IMR-90 (cell line): ENCODE measurements around the gene SASH1. TPM values are rescaled to one million over a fixed set of nuclear protein-coding genes. Genes with fewer than 3 reads are reported as not detected.
A peak's percentile ranks its signal among the peaks of the same experiment; 100 is the strongest.

Experiments
- ATAC-seq: fragments of 200-7000 bp; cut with Tn5 transposase; 2 replicates; pipeline ENCODE4 v1.9.1; 2020; ENCODE audit warnings: low read depth, mild to moderate bottlenecking, moderate library complexity
- BruUV-seq: library from RNA; stranded (reverse); fragments of 400-500 nt; replicated peaks from 2 replicates; lab custom pipeline; 2021; lab: Mats Ljungman, UMichigan
- CTCF ChIA-PET: fragments of 300-600 bp; formaldehyde crosslinking; extraction: SDS; loops from one replicate; lab custom pipeline; 2021; ENCODE audit warnings: antibody characterized with exemption; lab: Yijun Ruan, JAX
- POLR2A ChIA-PET: fragments of 300-600 bp; sonication (Branson Sonifier 250); formaldehyde crosslinking; loops from one replicate; lab custom pipeline; 2022; ENCODE audit warnings: antibody characterized with exemption; ENCODE audit not compliant: unreplicated experiment; lab: Charles Lee
- DNase-seq: peaks from one replicate; pipeline ENCODE4 v3.0.0; 2013
- H2AFZ ChIP-seq: replicated peaks from 2 replicates; pipeline ENCODE3; 2013; ENCODE audit warnings: low read length, mild to moderate bottlenecking; ENCODE audit not compliant: poor library complexity
- H2AK5ac ChIP-seq: 2 replicates; pipeline ENCODE4 v1.6.1; 2013; ENCODE audit warnings: low read depth, low read length, inconsistent platforms
- H2AK9ac ChIP-seq: replicated peaks from 2 replicates; pipeline ENCODE3; 2013; ENCODE audit warnings: mild to moderate bottlenecking, low read depth, low read length, moderate library complexity; ENCODE audit not compliant: poor library complexity
- H2BK120ac ChIP-seq: 2 replicates; pipeline ENCODE4 v1.6.1; 2013; ENCODE audit warnings: low read depth, low read length, inconsistent platforms
- H2BK15ac ChIP-seq: 3 replicates; pipeline ENCODE4 v1.6.1; 2013; ENCODE audit warnings: low read depth, low read length, inconsistent platforms
- H2BK20ac ChIP-seq: 2 replicates; pipeline ENCODE4 v1.6.1; 2013; ENCODE audit warnings: low read depth, mild to moderate bottlenecking, inconsistent platforms, low read length, moderate library complexity
- H2BK5ac ChIP-seq: 2 replicates; pipeline ENCODE4 v1.6.1; 2013; ENCODE audit warnings: mild to moderate bottlenecking, low read depth, low read length, inconsistent platforms; ENCODE audit not compliant: poor library complexity, severe bottlenecking
- H3K14ac ChIP-seq: replicated peaks from 2 replicates; pipeline ENCODE4 v1.6.1; 2013; ENCODE audit warnings: low read depth, low read length, inconsistent platforms
- H3K18ac ChIP-seq: 2 replicates; pipeline ENCODE4 v1.6.1; 2013; ENCODE audit warnings: low read depth, low read length, control low read depth
- H3K23ac ChIP-seq: 2 replicates; pipeline ENCODE4 v1.6.1; 2013; ENCODE audit warnings: low read depth, low read length, inconsistent platforms
- H3K27ac ChIP-seq: 2 replicates; pipeline ENCODE4 v1.5.1; 2013; ENCODE audit warnings: mild to moderate bottlenecking, control low read depth, low read length; ENCODE audit not compliant: insufficient read depth
- H3K27me3 ChIP-seq: 2 replicates; pipeline ENCODE4 v1.6.1; 2013; ENCODE audit warnings: low read length; ENCODE audit not compliant: control insufficient read depth, insufficient read depth
- H3K36me3 ChIP-seq: 2 replicates; pipeline ENCODE4 v1.6.1; 2013; ENCODE audit warnings: low read length, mixed read lengths; ENCODE audit not compliant: control insufficient read depth, insufficient read depth
- H3K4ac ChIP-seq: 2 replicates; pipeline ENCODE4 v1.6.1; 2013; ENCODE audit warnings: low read depth, low read length, inconsistent platforms
- H3K4me1 ChIP-seq: 2 replicates; pipeline ENCODE4 v1.6.1; 2013; ENCODE audit warnings: low read length, mixed read lengths; ENCODE audit not compliant: control insufficient read depth, insufficient read depth
- H3K4me2 ChIP-seq: 2 replicates; pipeline ENCODE4 v1.6.1; 2013; ENCODE audit warnings: low read depth, mild to moderate bottlenecking, control low read depth, low read length, moderate library complexity
- H3K4me3 ChIP-seq: 2 replicates; pipeline ENCODE4 v1.5.1; 2013; ENCODE audit warnings: low read depth, mild to moderate bottlenecking, control low read depth, low read length, moderate library complexity; ENCODE audit not compliant: insufficient read depth
- H3K56ac ChIP-seq: 2 replicates; pipeline ENCODE4 v1.6.1; 2013; ENCODE audit warnings: low read length, inconsistent platforms; ENCODE audit not compliant: insufficient read depth; ENCODE audit errors: extremely low read depth
- H3K79me1 ChIP-seq, 2 experiments: 2 replicates each; pipeline ENCODE4 v1.6.1; 2013; ENCODE audit warnings: low read length in 2 of 2, inconsistent platforms in 1 of 2, low read depth in 1 of 2
- H3K9ac ChIP-seq: 2 replicates; pipeline ENCODE4 v1.6.1; 2013; ENCODE audit warnings: low read depth, low read length, control low read depth
- H3K9me1 ChIP-seq: 2 replicates; pipeline ENCODE4 v1.6.1; 2013; ENCODE audit warnings: low read length, inconsistent platforms; ENCODE audit not compliant: insufficient read depth
- H3K9me3 ChIP-seq: 2 replicates; pipeline ENCODE4 v1.6.1; 2013; ENCODE audit warnings: low read length; ENCODE audit not compliant: control insufficient read depth, insufficient read depth
- H4K20me1 ChIP-seq: 2 replicates; pipeline ENCODE4 v1.6.1; 2013; ENCODE audit warnings: low read length, inconsistent platforms; ENCODE audit not compliant: insufficient read depth
- H4K5ac ChIP-seq: 2 replicates; pipeline ENCODE4 v1.6.1; 2013; ENCODE audit warnings: mild to moderate bottlenecking, low read depth, low read length, control low read depth
- H4K8ac ChIP-seq, 2 experiments: 2 replicates each; pipeline ENCODE4 v1.6.1; 2013; ENCODE audit warnings: low read depth in 2 of 2, low read length in 2 of 2, control low read depth in 1 of 2, inconsistent platforms in 1 of 2
- H4K91ac ChIP-seq: 2 replicates; pipeline ENCODE4 v1.6.1; 2013; ENCODE audit warnings: low read depth, low read length, inconsistent platforms; ENCODE audit not compliant: insufficient read depth
- BHLHE40 ChIP-seq: fragments of 150-350 bp; IDR thresholded peaks from 2 replicates; pipeline ENCODE4 v1.6.1; 2016; ENCODE audit warnings: mild to moderate bottlenecking, low read depth, low read length
- CHD1 ChIP-seq: IDR thresholded peaks from 2 replicates; pipeline ENCODE4 v1.6.1; 2012; ENCODE audit warnings: low read depth, low read length, improper control_type of control experiment
- MAZ ChIP-seq: IDR thresholded peaks from 2 replicates; pipeline ENCODE4 v1.6.1; 2012; ENCODE audit warnings: low read depth, mild to moderate bottlenecking, low read length, improper control_type of control experiment, moderate library complexity, borderline replicate concordance
- NFE2L2 ChIP-seq: fragments of 150-350 bp; IDR thresholded peaks from 2 replicates; pipeline ENCODE4 v1.6.1; 2016; ENCODE audit warnings: low read depth, mild to moderate bottlenecking, low read length
- RFX5 ChIP-seq: IDR thresholded peaks from 2 replicates; pipeline ENCODE4 v1.8.0; 2012; ENCODE audit warnings: low read depth, mild to moderate bottlenecking, low read length, moderate library complexity
- WGBS, 2 experiments: methylation state at CpG; one replicate each; pipeline versions ENCODE4 v1.1.5 to v1.1.7; 2013; ENCODE audit warnings: missing lambda C conversion rate in 2 of 2; ENCODE audit not compliant: insufficient read length in 1 of 2; ENCODE audit errors: extremely low coverage in 2 of 2; 5-methylcytosine and 5-hydroxymethylcytosine counted together
- dilution Hi-C: fragments of 300-500 bp; cut with HindIII; formaldehyde crosslinking; loops from one replicate; pipeline ENCODE4 v1.14.3; 2018; ENCODE audit warnings: low sequenced_read_pairs; ENCODE audit not compliant: unreplicated experiment
- in situ Hi-C: fragments of 300-500 bp; cut with MboI; formaldehyde crosslinking; loops from 3 replicates; pipeline ENCODE4 v1.14.3; 2019; ENCODE audit warnings: low sequenced_read_pairs, inconsistent platforms, mixed read lengths
- intact Hi-C: fragments of 100-400 bp; cut with micrococcal nuclease; formaldehyde crosslinking; loops from 2 replicates; pipeline ENCODE4 v1.10.0; 2022
- polyA plus RNA-seq, 3 experiments: library from polyadenylated mRNA; depleted of rRNA; stranded (reverse); fragments of >200 nt; gene quantifications; 2 replicates each; pipeline ENCODE4 v1.2.3, GENCODE V29; 2012; ENCODE audit warnings: low replicate concordance in 1 of 3
- total RNA-seq: library from RNA; depleted of rRNA; stranded (reverse); fragments of >200 nt; gene quantifications from 2 replicates; pipeline ENCODE4 v1.2.3, GENCODE V29; 2012
- TF ChIP-seq, protein P1 (sequence below): conservative IDR thresholded peaks from 2 replicates; pipeline ENCODE4 v1.5.1; 2012; ENCODE audit warnings: mild to moderate bottlenecking, low read depth, low read length, improper control_type of control experiment

SASH1 gene
- total and polyA plus RNA-seq, 2 of the 4 experiments (the other 2 are of a cell fraction) = 11.6 to 16.5 TPM

- Histone ChIP-seq H3K9me3 (no peaks in the 10 kb centered on the region), H3K4ac (peak overlapping the region; percentile 31; the same call in 1 of the 2 replicates), H2BK20ac (no peak overlapping the region), H4K20me1 (no peaks in the 10 kb centered on the region), H2AK5ac (peak overlapping the region; percentile 18; the same call in 1 of the 2 replicates), H2AK9ac (no peak overlapping the region), H3K9ac (no peak overlapping the region), H2BK5ac (no peak overlapping the region), H3K18ac (no peak overlapping the region), H2BK120ac (no peak overlapping the region), H4K8ac (no peak overlapping the region), H3K14ac (no peak overlapping the region), H3K27me3 (no peaks in the 10 kb centered on the region), H3K23ac (no peak overlapping the region), H3K4me2 (no peak overlapping the region), H3K79me1 (peaks cover 29 to 76% of the 10 kb centered on the region in 2 experiments; a peak in 3 of 4 replicates), H2BK15ac (no peak overlapping the region), H3K9me1 (peaks cover 16% of the 10 kb centered on the region; the same call in 1 of the 2 replicates), H4K91ac (0 out of 2 replicates have a peak overlapping the region, but pooled peaks have one; percentile 8), H2AFZ (no peak overlapping the region), H3K4me3 (no peak overlapping the region), H4K5ac (no peak overlapping the region), H3K4me1 (peaks cover 25% of the 10 kb centered on the region), H3K56ac (no peak overlapping the region), H3K27ac (no peak overlapping the region), H3K36me3 (peaks cover 28% of the 10 kb centered on the region)
- in situ Hi-C loops = no loop called here
- ATAC-seq (no peak), DNase-seq (no peak)
- ChIA-PET POLR2A (no interaction called here), CTCF (no interaction called here)
- WGBS, 2 experiments = no CpG with 5 or more reads among the region's 10 CpGs
- no peak for TF ChIP-seq RFX5
- TF ChIP-seq, protein P1, sequence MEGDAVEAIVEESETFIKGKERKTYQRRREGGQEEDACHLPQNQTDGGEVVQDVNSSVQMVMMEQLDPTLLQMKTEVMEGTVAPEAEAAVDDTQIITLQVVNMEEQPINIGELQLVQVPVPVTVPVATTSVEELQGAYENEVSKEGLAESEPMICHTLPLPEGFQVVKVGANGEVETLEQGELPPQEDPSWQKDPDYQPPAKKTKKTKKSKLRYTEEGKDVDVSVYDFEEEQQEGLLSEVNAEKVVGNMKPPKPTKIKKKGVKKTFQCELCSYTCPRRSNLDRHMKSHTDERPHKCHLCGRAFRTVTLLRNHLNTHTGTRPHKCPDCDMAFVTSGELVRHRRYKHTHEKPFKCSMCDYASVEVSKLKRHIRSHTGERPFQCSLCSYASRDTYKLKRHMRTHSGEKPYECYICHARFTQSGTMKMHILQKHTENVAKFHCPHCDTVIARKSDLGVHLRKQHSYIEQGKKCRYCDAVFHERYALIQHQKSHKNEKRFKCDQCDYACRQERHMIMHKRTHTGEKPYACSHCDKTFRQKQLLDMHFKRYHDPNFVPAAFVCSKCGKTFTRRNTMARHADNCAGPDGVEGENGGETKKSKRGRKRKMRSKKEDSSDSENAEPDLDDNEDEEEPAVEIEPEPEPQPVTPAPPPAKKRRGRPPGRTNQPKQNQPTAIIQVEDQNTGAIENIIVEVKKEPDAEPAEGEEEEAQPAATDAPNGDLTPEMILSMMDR = no peak
- TF ChIP-seq MAZ = no peak
- TF ChIP-seq NFE2L2 = no peak
- TF ChIP-seq CHD1 = no peak
- TF ChIP-seq BHLHE40 = no peak
- no TSS peak for BruUV-seq
- intact Hi-C loops = no loop called here
- dilution Hi-C loops = no loop called here
These were observed 174.8 kb downstream of the SASH1 start for GRCh38 chr6:148517470-148517869.
